CD4-positive, alpha-beta T cell treated with Interleukin-6 at 100 ng/mL for 8 hours (primary cell): ENCODE data around the gene ACOT2.
"Not testable (repeated sequence)": the region's sequence is repeated elsewhere in the genome, so short reads cannot be mapped to it uniquely, and the experiment has no call there.

Experiments
- DNase-seq: peaks from one replicate; pipeline ENCODE4 v3.0.0-alpha.2; 2020; ENCODE audit warnings: mixed read lengths, low spot score

Gene ACOT2

DNA sequence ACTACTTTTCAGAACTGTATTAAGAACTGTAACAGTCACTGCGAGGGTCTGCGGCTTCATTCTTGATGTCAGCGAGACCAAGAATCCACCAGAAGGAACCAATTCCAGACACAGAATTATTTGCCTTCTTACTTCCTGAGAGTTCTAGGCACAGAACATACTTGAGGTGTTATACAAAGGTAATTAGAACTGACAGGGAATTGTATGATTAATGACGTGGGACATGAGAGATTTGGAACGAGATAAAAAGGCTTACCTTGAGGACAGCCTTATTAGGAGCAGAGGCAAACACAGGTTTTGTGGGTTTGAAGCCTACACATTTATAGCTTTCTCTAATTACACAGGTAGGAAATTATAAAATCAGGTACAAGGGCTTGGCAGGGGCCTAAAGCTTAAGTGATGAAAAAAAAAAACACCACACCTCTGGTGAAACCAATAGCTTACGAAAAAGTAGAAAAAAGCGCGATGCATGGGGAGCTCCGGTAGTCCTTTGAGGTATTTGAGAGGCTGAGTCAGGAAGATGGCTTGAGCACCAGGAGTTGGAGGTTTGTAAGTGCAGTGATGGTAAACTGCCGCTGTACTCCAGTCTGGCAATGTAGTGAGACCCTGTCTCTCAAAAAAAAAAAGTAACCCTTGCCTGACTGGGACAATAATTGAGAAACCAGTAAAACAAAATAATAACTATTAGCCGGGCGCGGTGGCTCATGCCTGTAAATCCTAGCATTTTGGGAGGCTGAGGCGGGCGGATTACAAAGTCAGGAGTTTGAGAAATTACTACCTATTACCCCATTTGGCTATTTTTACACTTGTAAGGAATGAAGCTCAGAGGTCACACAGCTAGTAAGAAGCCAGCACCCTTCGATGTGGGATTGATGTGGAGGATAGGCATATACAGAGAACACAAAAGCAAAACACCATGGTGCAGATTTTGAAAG is 795 bp upstream of the ACOT2 start:
- peak; percentile 4 for DNase-seq

GRCh38 chr14:73568886-73569184 is 178 bp upstream of the ACOT2 start:
- not testable (repeated sequence) for DNase-seq

GRCh38 chr14:73570913-73571312 is 1.9 kb downstream of the ACOT2 start:
- DNase-seq = peak; percentile 36

- DNase-seq = not testable (repeated sequence)
These were observed 4.0 kb downstream of the ACOT2 start for GRCh38 chr14:73573034-73573433.

DNA sequence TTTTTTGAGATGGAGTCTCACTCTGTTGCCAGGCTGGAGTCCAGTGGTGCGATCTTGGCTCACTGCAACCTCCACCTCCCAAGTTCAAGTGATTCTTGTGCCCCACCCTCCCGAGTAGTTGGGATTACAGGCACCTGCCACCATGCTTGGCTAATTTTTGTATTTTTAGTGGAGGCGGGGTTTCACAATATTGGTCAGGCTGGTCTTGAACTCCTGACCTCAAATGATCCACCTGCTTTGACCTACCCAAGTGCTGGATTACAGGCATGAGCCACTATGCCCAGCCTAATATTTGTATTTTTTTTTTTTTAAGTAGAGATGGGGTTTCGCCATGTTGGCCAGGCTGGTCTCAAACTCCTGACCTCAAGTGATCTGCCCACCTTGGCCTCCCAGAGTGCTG is 4.7 kb downstream of the ACOT2 start:
- DNase-seq = not testable (repeated sequence)

GRCh38 chr14:73574251-73574650 is 5.2 kb downstream of the ACOT2 start:
- DNase-seq = not testable (repeated sequence)

GRCh38 chr14:73576391-73576790 is 7.4 kb downstream of the ACOT2 start:
- no peak for DNase-seq

- DNase-seq = not testable (repeated sequence)
These were observed 8.2 kb downstream of the ACOT2 start for GRCh38 chr14:73577214-73577613.

DNA sequence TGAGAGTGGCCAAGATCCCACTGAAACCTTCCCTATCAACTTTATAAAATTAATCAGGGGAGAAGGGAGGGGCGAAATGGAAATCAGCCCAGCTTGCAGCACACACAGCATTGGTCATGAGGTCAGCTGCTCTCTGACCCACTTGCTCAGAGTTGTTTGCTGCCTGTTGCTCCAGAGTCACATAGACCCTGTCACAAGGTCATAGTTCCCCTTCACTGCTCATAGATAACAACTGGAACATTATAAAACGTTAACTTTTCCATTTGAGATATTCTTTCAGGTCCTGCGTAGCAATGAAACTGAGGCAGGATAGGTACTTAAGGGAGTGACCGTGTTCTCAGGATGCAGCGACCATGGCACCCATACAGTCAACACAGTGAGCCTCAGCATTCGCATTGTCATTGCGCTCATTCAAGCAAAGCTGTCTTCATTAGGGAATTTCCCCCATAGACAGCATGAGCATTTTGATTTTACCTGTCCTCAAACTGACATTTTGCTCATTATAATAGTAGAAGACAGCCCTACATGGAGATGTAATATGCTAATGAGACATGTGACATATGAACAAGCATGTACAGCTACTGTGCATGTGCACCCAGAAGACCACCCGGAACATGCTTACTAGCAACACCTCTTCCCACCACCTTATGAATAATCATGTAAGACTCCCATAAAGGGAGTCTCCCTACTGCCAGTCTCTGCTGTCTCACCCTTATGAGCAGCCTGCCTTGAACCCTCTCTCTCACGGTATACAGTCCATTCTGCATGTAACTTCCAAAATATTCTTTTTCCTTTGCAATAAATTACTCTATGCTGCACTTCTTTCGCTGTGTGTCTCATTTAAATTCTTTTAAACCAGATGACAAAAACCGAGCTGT is 13.3 kb downstream of the ACOT2 start:
- not testable (repeated sequence) for DNase-seq

DNA sequence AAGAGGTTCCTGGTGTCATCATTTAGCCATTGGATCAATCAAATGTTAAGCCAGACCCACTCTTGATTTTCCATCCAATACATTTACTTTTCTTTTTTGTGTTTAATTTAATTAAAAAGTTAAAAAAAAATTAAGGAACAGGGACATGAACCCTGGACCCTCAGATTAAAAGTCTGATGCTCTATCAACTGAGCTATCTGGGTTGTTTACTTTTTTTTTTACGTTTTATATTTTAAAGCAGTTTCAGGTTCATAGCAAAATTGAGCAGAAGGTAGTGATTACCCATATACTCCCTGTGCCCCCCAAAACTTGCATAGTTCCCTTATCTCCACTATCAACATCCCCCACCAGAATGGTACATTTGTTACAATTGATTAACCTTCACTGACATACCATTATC is 19.7 kb downstream of the ACOT2 start:
- DNase-seq = no peak

DNA sequence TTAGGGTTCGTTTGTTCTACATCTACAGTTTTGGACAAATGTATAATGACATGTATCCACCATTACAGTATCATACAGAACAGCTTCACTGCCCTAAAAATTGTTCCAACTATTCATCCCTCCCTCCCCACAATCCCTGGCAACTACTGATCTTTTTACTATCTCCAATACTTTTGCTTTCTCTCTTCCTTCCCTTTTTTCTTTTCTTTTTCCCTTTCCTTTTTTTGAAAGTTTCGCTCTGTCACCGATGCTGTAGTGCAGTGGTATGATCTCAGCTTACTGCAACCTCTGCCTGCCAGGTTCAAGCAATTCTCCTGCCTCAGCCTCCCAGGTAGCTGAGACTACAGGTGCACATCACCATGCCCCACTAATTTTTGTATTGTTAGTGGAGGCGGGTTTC is 20.1 kb downstream of the ACOT2 start:
- DNase-seq = no peak

DNA sequence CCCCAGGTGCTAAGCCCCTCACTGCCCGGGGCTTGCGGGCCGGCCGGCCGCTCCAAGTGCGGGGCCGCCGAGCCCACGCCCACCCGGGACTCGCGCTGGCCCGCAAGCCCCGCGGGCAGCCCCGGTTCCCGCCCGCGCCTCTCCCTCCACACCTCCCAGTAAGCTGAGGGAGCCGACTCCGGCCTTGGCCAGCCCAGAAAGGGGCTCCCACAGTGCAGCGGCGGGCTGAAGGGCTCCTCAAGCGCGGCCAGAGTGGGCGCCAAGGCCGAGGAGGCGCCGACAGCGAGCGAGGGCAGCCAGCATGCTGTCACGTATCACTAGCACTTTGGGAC is 21.6 kb downstream of the ACOT2 start:
- not testable (repeated sequence) for DNase-seq

GRCh38 chr14:73591690-73592449 is 22.9 kb downstream of the ACOT2 start, which contains the start of gene ACOT4:
Gene ACOT4, plus strand, starts transcription at chr14:73591873. Its CDS starts 87 bp downstream, at chr14:73591960.
- peak; percentile 49 for DNase-seq

- DNase-seq = no peak
These were observed 25.5 kb downstream of the ACOT2 start for GRCh38 chr14:73594491-73594890.

- DNase-seq = no peak
These were observed 30.5 kb downstream of the ACOT2 start for GRCh38 chr14:73599499-73599898.

DNA sequence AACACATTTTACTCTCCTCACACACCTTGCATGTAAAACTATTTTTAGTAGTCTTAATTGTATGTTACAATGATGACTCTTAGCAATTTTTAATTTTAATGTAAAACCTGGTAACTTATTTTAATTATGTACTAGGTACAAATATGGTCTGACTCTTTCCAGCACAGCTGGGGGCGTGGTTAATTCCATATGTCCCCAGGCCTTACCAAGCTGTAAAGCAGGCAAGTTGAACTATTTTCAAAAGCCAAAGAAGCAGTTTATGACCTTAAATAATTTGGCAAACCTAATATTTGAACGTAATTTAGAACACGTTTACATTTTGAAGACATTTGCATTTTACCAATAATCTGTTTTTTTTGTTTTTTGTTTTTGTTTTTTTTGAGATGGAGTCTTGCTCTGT is 34.0 kb downstream of the ACOT2 start:
- no peak for DNase-seq

GRCh38 chr14:73606271-73606670 is 37.3 kb downstream of the ACOT2 start:
- DNase-seq = no peak

- no peak for DNase-seq
These were observed 38.2 kb downstream of the ACOT2 start for GRCh38 chr14:73607241-73607640.

- DNase-seq = no peak
These were observed 41.7 kb downstream of the ACOT2 start for GRCh38 chr14:73610687-73611086.

GRCh38 chr14:73612339-73613045 is 43.5 kb downstream of the ACOT2 start, which contains the start of gene ACOT6:
Gene ACOT6, plus strand, starts transcription at chr14:73612517. Its CDS starts 55 bp downstream, at chr14:73612572.
- peak; percentile 59 for DNase-seq

GRCh38 chr14:73613046-73613383 is 44.0 kb downstream of the ACOT2 start:
- DNase-seq = no peak
